GM21786 (cell line): ENCODE measurements around the gene IFT52.

ENCODE experiments used
- ATAC-seq: cut with Tn5 transposase; IDR thresholded peaks from one replicate; pipeline ENCODE4 v1.9.1; 2021; ENCODE audit not compliant: unreplicated experiment

Gene IFT52

GRCh38 chr20:43590392-43591303 lies at the start of gene IFT52:
Gene IFT52, plus strand, starts transcription at chr20:43590937. Its CDS starts 3,762 bp downstream, at chr20:43594699.
- peak; percentile 95 for ATAC-seq

- no peak for ATAC-seq
Measured at GRCh38 chr20:43541214-43541613, 49.5 kb upstream of the IFT52 start.

- ATAC-seq, result no peak
Measured at GRCh38 chr20:43542161-43542560, 48.6 kb upstream of the IFT52 start.

- ATAC-seq, result no peak
Measured at GRCh38 chr20:43542674-43543073, 48.1 kb upstream of the IFT52 start.

GRCh38 chr20:43543138-43543537 lies 47.6 kb upstream of the IFT52 start:
- no peak for ATAC-seq

- ATAC-seq, result no peak
Measured at GRCh38 chr20:43544501-43544900, 46.2 kb upstream of the IFT52 start.

GRCh38 chr20:43545837-43546578 lies 44.7 kb upstream of the IFT52 start:
- ATAC-seq, result no peak

- no peak for ATAC-seq
Measured at GRCh38 chr20:43548273-43548880, 42.4 kb upstream of the IFT52 start.

GRCh38 chr20:43549416-43550065 lies 41.2 kb upstream of the IFT52 start:
- no peak for ATAC-seq

GRCh38 chr20:43550456-43550855 lies 40.3 kb upstream of the IFT52 start:
- no peak for ATAC-seq

GRCh38 chr20:43554369-43554768 lies 36.4 kb upstream of the IFT52 start:
- ATAC-seq, result no peak

GRCh38 chr20:43558412-43559146 lies 32.2 kb upstream of the IFT52 start, which contains the start of gene SGK2:
Gene SGK2, plus strand, starts transcription at chr20:43559027. Its CDS starts 7,469 bp downstream, at chr20:43566496.
- ATAC-seq, result no peak

- no peak for ATAC-seq
Measured at GRCh38 chr20:43559147-43559987, 31.4 kb upstream of the IFT52 start.

GRCh38 chr20:43560974-43561373 lies 29.8 kb upstream of the IFT52 start:
- ATAC-seq, result no peak

GRCh38 chr20:43563429-43563828 lies 27.3 kb upstream of the IFT52 start:
- no peak for ATAC-seq

GRCh38 chr20:43563991-43564390 lies 26.7 kb upstream of the IFT52 start:
- ATAC-seq, result no peak

GRCh38 chr20:43564455-43564854 lies 26.3 kb upstream of the IFT52 start:
- no peak for ATAC-seq

- ATAC-seq, result no peak
Measured at GRCh38 chr20:43564993-43565757, 25.6 kb upstream of the IFT52 start.

- no peak for ATAC-seq
Measured at GRCh38 chr20:43565758-43566104, 25.0 kb upstream of the IFT52 start.
